ENCODE results near the gene NAV2.
A peak's percentile ranks its signal among the peaks of the same experiment; 100 is the strongest.

Gene NAV2

DNA sequence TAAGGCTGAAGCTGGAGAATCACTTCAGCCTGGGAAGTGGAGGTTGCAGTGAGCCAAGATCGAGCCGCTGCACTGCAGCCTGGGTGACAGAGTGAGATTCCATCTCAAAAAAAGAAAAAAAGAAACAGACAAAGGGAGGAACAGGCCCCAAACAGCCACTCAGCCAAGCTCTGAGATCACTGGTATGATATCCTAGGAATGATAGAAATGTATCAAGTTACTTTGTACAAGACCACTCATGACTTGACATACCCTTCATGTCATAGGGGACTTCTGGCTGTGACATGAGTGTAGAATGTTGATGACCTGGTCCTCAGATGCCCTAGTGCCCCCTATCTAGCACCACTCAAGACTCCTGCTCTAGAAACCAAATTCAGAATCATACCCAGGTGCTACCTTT lies 216.5 kb downstream of the NAV2 start:
- H3K4me3 ChIP-seq (ENCODE audit: low read depth, low read length): no peak overlapping the region
- no peak for DNase-seq
- no CpG with 5 or more reads among the region's 2 CpGs for WGBS (ENCODE audit: extremely low coverage, insufficient coverage, insufficient read length)

DNA sequence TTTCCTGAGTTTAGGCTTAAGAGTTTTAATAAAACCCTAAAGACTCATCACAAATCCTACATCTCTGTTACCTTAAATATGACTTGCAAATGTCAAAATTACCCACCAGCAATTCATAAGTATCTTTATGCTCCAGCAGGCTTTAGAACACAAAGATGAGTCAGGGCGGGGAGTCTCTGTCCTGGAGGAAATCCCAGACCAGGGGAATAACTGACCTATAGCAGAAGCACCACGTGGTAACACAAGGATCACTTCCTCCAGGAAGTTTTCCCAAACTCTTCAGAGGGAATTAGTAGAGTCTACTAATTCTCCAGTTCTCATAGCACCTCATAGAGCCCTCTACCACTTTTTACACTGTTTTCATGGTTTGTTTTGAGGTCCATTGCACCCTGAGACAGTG lies 217.0 kb downstream of the NAV2 start:
- H3K18ac ChIP-seq (ENCODE audit: low read length): no peak overlapping the region
- no peak overlapping the region for H2AK5ac ChIP-seq (ENCODE audit: low read length)
- no peak overlapping the region for H2AFZ ChIP-seq (ENCODE audit: insufficient read depth, low read length, poor library complexity)
- no peak overlapping the region for H2BK12ac ChIP-seq (ENCODE audit: low read length)
- no peak for DNase-seq
- peaks cover 22 to 33% of the 10 kb centered on the region in 2 experiments for H3K4me1 ChIP-seq (ENCODE audit: control insufficient read depth in 1 of 2, insufficient read depth in 2 of 2, low read length in 2 of 2)
- no peaks in the 10 kb centered on the region for H3K9me3 ChIP-seq (ENCODE audit: insufficient read depth, low read depth, low read length)
- no peak overlapping the region for H3K4me3 ChIP-seq (ENCODE audit: low read depth, low read length)
- peak overlapping the region; percentile 16 for H3K4ac ChIP-seq (ENCODE audit: low read depth, low read length)
- no peak overlapping the region for H3K4me2 ChIP-seq (ENCODE audit: low read length)
- H2BK120ac ChIP-seq (ENCODE audit: insufficient read depth, low read length, poor library complexity): peak overlapping the region; percentile 21
- H3K9ac ChIP-seq (ENCODE audit: low read length): no peak overlapping the region
- no peak overlapping the region for H4K12ac ChIP-seq (ENCODE audit: low read depth, low read length)
- peak overlapping the region; percentile 6 for H3K14ac ChIP-seq (ENCODE audit: low read length)
- no CpG with 5 or more reads among the region's 2 CpGs for WGBS (ENCODE audit: extremely low coverage, insufficient coverage, insufficient read length)
- H2BK5ac ChIP-seq (ENCODE audit: low read depth, low read length, poor library complexity): peak overlapping the region; percentile 85
- peaks cover 4 to 8% of the 10 kb centered on the region in 2 experiments for H3K36me3 ChIP-seq (ENCODE audit: control insufficient read depth in 1 of 2, insufficient read depth in 2 of 2, low read length in 2 of 2)
- no peaks in the 10 kb centered on the region for H3K27me3 ChIP-seq (ENCODE audit: insufficient read depth, low read length)
- peaks cover 27% of the 10 kb centered on the region for H3K79me1 ChIP-seq (ENCODE audit: low read length)
- H4K91ac ChIP-seq (ENCODE audit: low read depth, low read length): peak overlapping the region; percentile 72
- H4K8ac ChIP-seq (ENCODE audit: low read depth, low read length): no peak overlapping the region
- H3K23ac ChIP-seq (ENCODE audit: low read length): no peak overlapping the region
- H3K27ac ChIP-seq (ENCODE audit: low read depth, low read length): peak overlapping the region; percentile 91
- H3K79me2 ChIP-seq (ENCODE audit: control insufficient read depth, insufficient read depth, low read length, poor library complexity): peaks cover 2% of the 10 kb centered on the region

More for the DNA sequence above, 216.5 kb downstream of the NAV2 start:
- Histone ChIP-seq H4K8ac (ENCODE audit: low read depth, low read length) (no peak overlapping the region), H3K79me1 (ENCODE audit: low read length) (peaks cover 23% of the 10 kb centered on the region), H2BK12ac (ENCODE audit: low read length) (peak overlapping the region; percentile 52), H3K9me3 (ENCODE audit: insufficient read depth, low read depth, low read length) (no peaks in the 10 kb centered on the region), H3K14ac (ENCODE audit: low read length) (no peak overlapping the region), H3K18ac (ENCODE audit: low read length) (no peak overlapping the region), H3K4me2 (ENCODE audit: low read length) (peak overlapping the region; percentile 16), H2BK120ac (ENCODE audit: insufficient read depth, low read length, poor library complexity) (no peak overlapping the region), H3K4ac (ENCODE audit: low read depth, low read length) (no peak overlapping the region), H2BK5ac (ENCODE audit: low read depth, low read length, poor library complexity) (peak overlapping the region; percentile 65), H3K79me2 (ENCODE audit: control insufficient read depth, insufficient read depth, low read length, poor library complexity) (peaks cover 2% of the 10 kb centered on the region), H3K23ac (ENCODE audit: low read length) (no peak overlapping the region), H3K27me3 (ENCODE audit: insufficient read depth, low read length) (no peaks in the 10 kb centered on the region), H2AFZ (ENCODE audit: insufficient read depth, low read length, poor library complexity) (no peak overlapping the region), H3K9ac (ENCODE audit: low read length) (no peak overlapping the region), H4K12ac (ENCODE audit: low read depth, low read length) (no peak overlapping the region), H3K4me1 (ENCODE audit: control insufficient read depth in 1 of 2, insufficient read depth in 2 of 2, low read length in 2 of 2) (peaks cover 20 to 31% of the 10 kb centered on the region in 2 experiments), H3K27ac (ENCODE audit: low read depth, low read length) (peak overlapping the region; percentile 91), H4K91ac (ENCODE audit: low read depth, low read length) (peak overlapping the region; percentile 16), H2AK5ac (ENCODE audit: low read length) (peak overlapping the region; percentile 61), H3K36me3 (ENCODE audit: control insufficient read depth in 1 of 2, insufficient read depth in 2 of 2, low read length in 2 of 2) (peaks cover 4 to 8% of the 10 kb centered on the region in 2 experiments)

DNA sequence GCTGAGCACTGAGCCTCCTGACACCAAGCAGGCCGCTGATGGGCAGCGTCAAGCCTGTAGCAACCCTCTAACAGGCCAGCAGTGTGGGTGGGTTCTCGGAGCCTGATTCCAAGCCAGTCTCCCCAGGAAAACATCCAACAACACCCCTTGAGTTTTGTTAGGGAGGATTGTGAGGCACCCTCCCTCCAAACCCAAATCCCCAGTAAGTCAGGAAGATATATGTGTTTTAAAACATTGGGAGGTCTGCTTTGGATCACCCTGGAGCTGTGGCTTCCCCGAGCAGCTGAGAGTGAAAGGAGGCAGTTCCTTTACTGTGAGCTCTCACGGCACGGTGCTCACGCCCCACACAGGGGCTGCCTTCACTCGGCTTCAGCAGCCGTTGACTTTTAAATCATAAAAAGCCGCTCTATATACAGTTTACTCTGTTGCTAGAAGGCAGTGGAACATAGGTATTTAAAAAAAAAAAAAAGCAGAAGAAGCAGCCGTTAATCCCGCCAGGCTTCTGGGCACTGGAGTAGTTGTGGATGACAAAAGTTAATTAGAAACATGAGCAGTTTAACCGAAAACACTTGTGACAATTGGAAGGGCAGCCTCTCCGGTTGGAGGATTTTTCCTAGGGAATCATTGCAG lies 218.6 kb downstream of the NAV2 start:
- Histone ChIP-seq H3K4ac (ENCODE audit: low read depth, low read length) (peak overlapping the region; percentile 73), H3K18ac (ENCODE audit: low read length) (peak overlapping the region; percentile 95), H3K4me2 (ENCODE audit: low read length) (peak overlapping the region; percentile 42), H3K14ac (ENCODE audit: low read length) (peak overlapping the region; percentile 92), H2AK5ac (ENCODE audit: low read length) (peak overlapping the region; percentile 73), H2BK5ac (ENCODE audit: low read depth, low read length, poor library complexity) (peak overlapping the region; percentile 93), H3K79me1 (ENCODE audit: low read length) (peaks cover 31% of the 10 kb centered on the region), H3K27ac (ENCODE audit: low read depth, low read length) (peak overlapping the region; percentile 90), H3K79me2 (ENCODE audit: control insufficient read depth, insufficient read depth, low read length, poor library complexity) (peaks cover 2% of the 10 kb centered on the region), H2AFZ (ENCODE audit: insufficient read depth, low read length, poor library complexity) (no peak overlapping the region), H3K4me3 (ENCODE audit: low read depth, low read length) (no peak overlapping the region), H3K27me3 (ENCODE audit: insufficient read depth, low read length) (no peaks in the 10 kb centered on the region), H4K12ac (ENCODE audit: low read depth, low read length) (no peak overlapping the region), H2BK120ac (ENCODE audit: insufficient read depth, low read length, poor library complexity) (peak overlapping the region; percentile 98), H3K9ac (ENCODE audit: low read length) (peak overlapping the region; percentile 35), H4K8ac (ENCODE audit: low read depth, low read length) (peak overlapping the region; percentile 85), H3K36me3 (ENCODE audit: control insufficient read depth in 1 of 2, insufficient read depth in 2 of 2, low read length in 2 of 2) (peaks cover 4 to 8% of the 10 kb centered on the region in 2 experiments), H3K4me1 (ENCODE audit: control insufficient read depth in 1 of 2, insufficient read depth in 2 of 2, low read length in 2 of 2) (peaks cover 26 to 37% of the 10 kb centered on the region in 2 experiments), H4K91ac (ENCODE audit: low read depth, low read length) (peak overlapping the region; percentile 82), H3K9me3 (ENCODE audit: insufficient read depth, low read depth, low read length) (no peaks in the 10 kb centered on the region), H2BK12ac (ENCODE audit: low read length) (peak overlapping the region; percentile 96), H3K23ac (ENCODE audit: low read length) (no peak overlapping the region)
- no peak for DNase-seq
- no CpG with 5 or more reads among the region's 14 CpGs for WGBS (ENCODE audit: extremely low coverage, insufficient coverage, insufficient read length)

DNA sequence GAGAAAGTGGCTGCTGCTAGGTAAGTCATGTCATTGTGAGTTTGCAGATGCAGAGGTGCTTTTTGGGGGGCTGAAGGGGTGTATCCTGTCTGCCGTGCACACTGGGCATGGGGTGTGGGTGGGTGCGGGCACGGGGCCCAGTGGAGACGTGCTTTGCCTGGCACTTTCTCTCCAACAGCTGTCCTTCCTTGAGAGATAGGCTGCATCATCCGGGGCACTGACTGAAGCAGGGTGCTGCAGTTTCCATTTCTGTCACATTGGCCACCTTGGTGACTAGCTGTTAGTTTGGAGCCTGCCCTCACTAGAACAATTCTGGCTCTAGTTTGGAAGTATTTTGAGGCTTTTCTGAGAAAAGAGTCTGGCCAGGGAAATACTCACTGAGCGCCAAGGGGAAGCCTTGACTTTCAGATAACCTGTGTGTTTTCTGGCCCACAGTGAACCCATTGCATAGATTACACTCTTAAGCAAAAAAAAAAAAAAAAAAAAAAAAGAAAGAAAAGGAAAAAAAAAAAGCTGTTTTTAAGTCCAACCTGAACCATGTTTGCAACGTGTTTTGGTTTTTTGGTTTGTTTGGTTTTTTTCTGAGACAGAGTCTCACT lies 219.2 kb downstream of the NAV2 start:
- Histone ChIP-seq H3K18ac (ENCODE audit: low read length) (peak overlapping the region; percentile 23), H2AFZ (ENCODE audit: insufficient read depth, low read length, poor library complexity) (no peak overlapping the region), H3K4me3 (ENCODE audit: low read depth, low read length) (no peak overlapping the region), H3K4me1 (ENCODE audit: control insufficient read depth in 1 of 2, insufficient read depth in 2 of 2, low read length in 2 of 2) (peaks cover 26 to 33% of the 10 kb centered on the region in 2 experiments), H2BK12ac (ENCODE audit: low read length) (peak overlapping the region; percentile 91), H4K91ac (ENCODE audit: low read depth, low read length) (peak overlapping the region; percentile 80), H3K27me3 (ENCODE audit: insufficient read depth, low read length) (no peaks in the 10 kb centered on the region), H3K9me3 (ENCODE audit: insufficient read depth, low read depth, low read length) (no peaks in the 10 kb centered on the region), H3K79me2 (ENCODE audit: control insufficient read depth, insufficient read depth, low read length, poor library complexity) (peaks cover 2% of the 10 kb centered on the region), H4K8ac (ENCODE audit: low read depth, low read length) (peak overlapping the region; percentile 78), H3K14ac (ENCODE audit: low read length) (peak overlapping the region; percentile 76), H2AK5ac (ENCODE audit: low read length) (peak overlapping the region; percentile 73), H2BK120ac (ENCODE audit: insufficient read depth, low read length, poor library complexity) (peak overlapping the region; percentile 82), H3K9ac (ENCODE audit: low read length) (no peak overlapping the region), H4K12ac (ENCODE audit: low read depth, low read length) (no peak overlapping the region), H3K4me2 (ENCODE audit: low read length) (peak overlapping the region; percentile 11), H3K23ac (ENCODE audit: low read length) (no peak overlapping the region), H3K4ac (ENCODE audit: low read depth, low read length) (peak overlapping the region; percentile 64), H3K27ac (ENCODE audit: low read depth, low read length) (peak overlapping the region; percentile 66), H3K79me1 (ENCODE audit: low read length) (peaks cover 31% of the 10 kb centered on the region), H3K36me3 (ENCODE audit: control insufficient read depth in 1 of 2, insufficient read depth in 2 of 2, low read length in 2 of 2) (peaks cover 4 to 8% of the 10 kb centered on the region in 2 experiments), H2BK5ac (ENCODE audit: low read depth, low read length, poor library complexity) (peak overlapping the region; percentile 18)
- no peak for DNase-seq
- WGBS (ENCODE audit: extremely low coverage, insufficient coverage, insufficient read length): no CpG with 5 or more reads among the region's 7 CpGs

Data from trophoblast cell (in vitro differentiated cells and primary cell).